RWPE2 (cell line): ENCODE measurements around the gene TBC1D3B.
"Not testable (repeated sequence)": the region's sequence is repeated elsewhere in the genome, so short reads cannot be mapped to it uniquely, and the experiment has no call there.

Experiments used
- ATAC-seq: fragments of 200-7000 bp; cut with Tn5 transposase; 3 replicates; pipeline ENCODE4 v1.9.1; 2021; ENCODE audit warnings: low read depth
- DNase-seq: peaks from one replicate; pipeline ENCODE4 v3.0.0-alpha.2; 2020; ENCODE audit warnings: low spot score
- H3K27ac ChIP-seq: fragments of 450-650 bp; 2 replicates; pipeline ENCODE4 v1.5.1; 2017; ENCODE audit warnings: mild to moderate bottlenecking; ENCODE audit not compliant: poor library complexity, severe bottlenecking
- H3K27me3 ChIP-seq: fragments of 250-450 bp; sonication (Bioruptor Pico); 2 replicates; pipeline ENCODE4 v1.5.1; 2021; ENCODE audit warnings: mild to moderate bottlenecking, moderate library complexity; ENCODE audit not compliant: insufficient read depth, poor library complexity, severe bottlenecking
- H3K36me3 ChIP-seq: fragments of 250-450 bp; sonication (Bioruptor Pico); 2 replicates; pipeline ENCODE4 v1.5.1; 2020; ENCODE audit warnings: low read depth, mild to moderate bottlenecking, moderate library complexity
- H3K4me1 ChIP-seq: fragments of 250-450 bp; sonication (Bioruptor Pico); 2 replicates; pipeline ENCODE4 v1.5.1; 2021; ENCODE audit warnings: mild to moderate bottlenecking, moderate library complexity; ENCODE audit not compliant: insufficient read depth, poor library complexity, severe bottlenecking
- H3K4me3 ChIP-seq: fragments of 250-450 bp; sonication (Bioruptor Pico); 2 replicates; pipeline ENCODE4 v1.5.1; 2021; ENCODE audit warnings: mild to moderate bottlenecking, moderate library complexity; ENCODE audit not compliant: severe bottlenecking
- H3K9me3 ChIP-seq: fragments of 250-450 bp; sonication (Bioruptor Pico); 2 replicates; pipeline ENCODE4 v1.5.1; 2021; ENCODE audit warnings: mild to moderate bottlenecking, moderate library complexity; ENCODE audit not compliant: severe bottlenecking
- CTCF ChIP-seq: fragments of 450-650 bp; IDR thresholded peaks from one replicate; pipeline ENCODE4 v1.5.1; 2017; ENCODE audit warnings: mild to moderate bottlenecking, moderate library complexity; ENCODE audit not compliant: poor library complexity, severe bottlenecking

Gene TBC1D3B

GRCh38 chr17:36176536-36176935 is at the start of gene TBC1D3B:
Gene TBC1D3B, minus strand, starts transcription at chr17:36176636. Its CDS starts 1,586 bp downstream, at chr17:36175050.
- H3K36me3 ChIP-seq, H3K27ac ChIP-seq, DNase-seq, H3K4me1 ChIP-seq, H3K27me3 ChIP-seq, H3K4me3 ChIP-seq, H3K9me3 ChIP-seq, ATAC-seq: not testable (repeated sequence)

GRCh38 chr17:36222967-36223366 is 46.5 kb upstream of the TBC1D3B start:
- H3K27ac ChIP-seq, DNase-seq: not testable (repeated sequence)

GRCh38 chr17:36221581-36222100 is 45.2 kb upstream of the TBC1D3B start:
- ATAC-seq, H3K27me3 ChIP-seq, H3K27ac ChIP-seq, H3K9me3 ChIP-seq, H3K4me3 ChIP-seq, H3K36me3 ChIP-seq, DNase-seq, H3K4me1 ChIP-seq: not testable (repeated sequence)

More at GRCh38 chr17:36222967-36223366, 46.5 kb upstream of the TBC1D3B start:
- not testable (repeated sequence) for ATAC-seq, H3K27me3 ChIP-seq, H3K4me3 ChIP-seq, H3K4me1 ChIP-seq, H3K36me3 ChIP-seq, H3K9me3 ChIP-seq

GRCh38 chr17:36220737-36221580 is 44.5 kb upstream of the TBC1D3B start:
- not testable (repeated sequence) for H3K9me3 ChIP-seq, H3K4me1 ChIP-seq, H3K27ac ChIP-seq, H3K4me3 ChIP-seq, H3K27me3 ChIP-seq, DNase-seq, H3K36me3 ChIP-seq, ATAC-seq

GRCh38 chr17:36219556-36219955 is 43.1 kb upstream of the TBC1D3B start:
- not testable (repeated sequence) for H3K9me3 ChIP-seq, H3K4me1 ChIP-seq, H3K27me3 ChIP-seq, H3K4me3 ChIP-seq, ATAC-seq, H3K36me3 ChIP-seq, DNase-seq, H3K27ac ChIP-seq

GRCh38 chr17:36215406-36216308 is 39.2 kb upstream of the TBC1D3B start:
- ATAC-seq, H3K27ac ChIP-seq, H3K4me3 ChIP-seq: not testable (repeated sequence)

GRCh38 chr17:36214918-36215317 is 38.5 kb upstream of the TBC1D3B start:
- DNase-seq (no peak), ATAC-seq (no peak)
- H3K9me3 ChIP-seq: no peaks in the 10 kb centered on the region
- H3K36me3 ChIP-seq: no peaks in the 10 kb centered on the region
- H3K27ac ChIP-seq: no peak overlapping the region
- no peaks in the 10 kb centered on the region for H3K4me1 ChIP-seq
- no peak for TF ChIP-seq CTCF
- no peak overlapping the region for H3K4me3 ChIP-seq
- H3K27me3 ChIP-seq: no peaks in the 10 kb centered on the region

More at GRCh38 chr17:36215406-36216308, 39.2 kb upstream of the TBC1D3B start:
- H3K4me1 ChIP-seq, H3K36me3 ChIP-seq, H3K27me3 ChIP-seq, H3K9me3 ChIP-seq, DNase-seq: not testable (repeated sequence)
